ENCODE measurements around the gene ORC5. TPM values are rescaled to one million over a fixed set of nuclear protein-coding genes. Genes with fewer than 3 reads are reported as not detected.

ORC5 gene
- total and polyA plus RNA-seq, 8 donors: 14.4 to 29.4 (median 25.1) TPM

- no peak for ATAC-seq
- no peak for DNase-seq
- intact Hi-C loops (cut with DNase I): no loop called here
These were observed 96.5 kb downstream of the ORC5 start for GRCh38 chr7:104111271-104111670.

GRCh38 chr7:104106108-104106905 lies 101.5 kb downstream of the ORC5 start:
- H3K9me3 ChIP-seq: no peaks in the 10 kb centered on the region
- ATAC-seq: no peak
- H3K36me3 ChIP-seq: no peaks in the 10 kb centered on the region
- no peak for DNase-seq
- no peak overlapping the region for H3K27ac ChIP-seq
- intact Hi-C loops (cut with DNase I): no loop called here
- TF ChIP-seq CTCF (IDR thresholded peaks at IDR 0.05): no peak
- no peaks in the 10 kb centered on the region for H3K4me1 ChIP-seq
- no peak overlapping the region for H3K4me3 ChIP-seq
- H3K27me3 ChIP-seq: no peaks in the 10 kb centered on the region

More at GRCh38 chr7:104111271-104111670, 96.5 kb downstream of the ORC5 start:
- no peak overlapping the region for H3K27ac ChIP-seq
- no peaks in the 10 kb centered on the region for H3K36me3 ChIP-seq
- no peaks in the 10 kb centered on the region for H3K9me3 ChIP-seq
- H3K4me3 ChIP-seq: no peak overlapping the region
- TF ChIP-seq CTCF (IDR thresholded peaks at IDR 0.05): no peak
- H3K27me3 ChIP-seq: no peaks in the 10 kb centered on the region
- no peaks in the 10 kb centered on the region for H3K4me1 ChIP-seq

- H3K4me1 ChIP-seq: no peaks in the 10 kb centered on the region
- DNase-seq: no peak
- ATAC-seq: no peak
- no peaks in the 10 kb centered on the region for H3K27me3 ChIP-seq
- no peaks in the 10 kb centered on the region for H3K36me3 ChIP-seq
- no peak for TF ChIP-seq CTCF (IDR thresholded peaks at IDR 0.05)
- intact Hi-C loops (cut with DNase I): no loop called here
- no peaks in the 10 kb centered on the region for H3K9me3 ChIP-seq
- no peak overlapping the region for H3K4me3 ChIP-seq
- no peak overlapping the region for H3K27ac ChIP-seq
These were observed 108.9 kb downstream of the ORC5 start for GRCh38 chr7:104098890-104099289.

- intact Hi-C loops (cut with DNase I): no loop called here
- DNase-seq (no peak), ATAC-seq (no peak)
- no peak overlapping the region for H3K27ac ChIP-seq
- no peaks in the 10 kb centered on the region for H3K4me1 ChIP-seq
- TF ChIP-seq CTCF (IDR thresholded peaks at IDR 0.05): no peak
- H3K4me3 ChIP-seq: no peak overlapping the region
- peaks cover 0 to 5% of the 10 kb centered on the region in 2 donors for H3K27me3 ChIP-seq
- no peaks in the 10 kb centered on the region for H3K9me3 ChIP-seq
- H3K36me3 ChIP-seq: no peaks in the 10 kb centered on the region
These were observed 111.1 kb downstream of the ORC5 start for GRCh38 chr7:104096683-104097082.

GRCh38 chr7:104093127-104093526 lies 114.7 kb downstream of the ORC5 start:
- Histone ChIP-seq H3K36me3 (no peaks in the 10 kb centered on the region), H3K4me3 (no peak overlapping the region), H3K27me3 (peaks cover 0 to 5% of the 10 kb centered on the region in 2 donors), H3K9me3 (no peaks in the 10 kb centered on the region), H3K4me1 (no peaks in the 10 kb centered on the region), H3K27ac (no peak overlapping the region)
- ATAC-seq (no peak), DNase-seq (no peak)
- TF ChIP-seq CTCF (IDR thresholded peaks at IDR 0.05): no peak
- intact Hi-C loops (cut with DNase I): no loop called here

All from left lung (tissue), 10 donors.